ENCODE results near the gene OLFML2A.

The OLFML2A gene

GRCh38 chr9:124799274-124800006, 22.5 kb downstream of the OLFML2A start:
- TF ChIP-seq CTCF (IDR thresholded peaks at IDR 0.05; ENCODE audit: unreplicated experiment in 3 of 3): no peak
- Mint-ChIP-seq H3K27me3 (ENCODE audit: low read depth) (no peaks in the 10 kb centered on the region), H3K9me3 (no peaks in the 10 kb centered on the region), H3K36me3 (ENCODE audit: low read depth) (no peaks in the 10 kb centered on the region), H3K4me1 (peaks cover 22% of the 10 kb centered on the region), H3K27ac (no peak overlapping the region), H3K4me3 (no peak overlapping the region)

GRCh38 chr9:124800306-124801259, 23.6 kb downstream of the OLFML2A start:
- peaks cover 4% of the 10 kb centered on the region for H3K36me3 Mint-ChIP-seq (ENCODE audit: low read depth)
- H3K27ac Mint-ChIP-seq: no peak overlapping the region
- H3K4me1 Mint-ChIP-seq: peaks cover 28% of the 10 kb centered on the region
- no peak for TF ChIP-seq CTCF (IDR thresholded peaks at IDR 0.05; ENCODE audit: unreplicated experiment in 3 of 3)
- no peak overlapping the region for H3K4me3 Mint-ChIP-seq
- H3K9me3 Mint-ChIP-seq: no peaks in the 10 kb centered on the region
- H3K27me3 Mint-ChIP-seq (ENCODE audit: low read depth): no peaks in the 10 kb centered on the region

- Mint-ChIP-seq H3K4me3 (no peak overlapping the region), H3K36me3 (ENCODE audit: low read depth) (peaks cover 4% of the 10 kb centered on the region), H3K9me3 (no peaks in the 10 kb centered on the region), H3K27me3 (ENCODE audit: low read depth) (no peaks in the 10 kb centered on the region), H3K4me1 (peaks cover 25% of the 10 kb centered on the region), H3K27ac (no peak overlapping the region)
- no peak for TF ChIP-seq CTCF (IDR thresholded peaks at IDR 0.05; ENCODE audit: unreplicated experiment in 3 of 3)
Measured at GRCh38 chr9:124801356-124801755, 24.4 kb downstream of the OLFML2A start.

- no peaks in the 10 kb centered on the region for H3K9me3 Mint-ChIP-seq
- peaks cover 4% of the 10 kb centered on the region for H3K36me3 Mint-ChIP-seq (ENCODE audit: low read depth)
- H3K27me3 Mint-ChIP-seq (ENCODE audit: low read depth): no peaks in the 10 kb centered on the region
- H3K4me1 Mint-ChIP-seq: peaks cover 19% of the 10 kb centered on the region
- H3K4me3 Mint-ChIP-seq: no peak overlapping the region
- no peak overlapping the region for H3K27ac Mint-ChIP-seq
- TF ChIP-seq CTCF (IDR thresholded peaks at IDR 0.05; ENCODE audit: unreplicated experiment in 3 of 3): no peak
Measured at GRCh38 chr9:124802426-124802825, 25.5 kb downstream of the OLFML2A start.

GRCh38 chr9:124803911-124804310, 27.0 kb downstream of the OLFML2A start:
- no peak for TF ChIP-seq CTCF (IDR thresholded peaks at IDR 0.05; ENCODE audit: unreplicated experiment in 3 of 3)
- Mint-ChIP-seq H3K36me3 (ENCODE audit: low read depth) (peaks cover 4% of the 10 kb centered on the region), H3K9me3 (no peaks in the 10 kb centered on the region), H3K27ac (no peak overlapping the region), H3K27me3 (ENCODE audit: low read depth) (no peaks in the 10 kb centered on the region), H3K4me3 (no peak overlapping the region), H3K4me1 (peaks cover 7% of the 10 kb centered on the region)
